ENCODE data around the gene CARD16. TPM values are rescaled to one million over a fixed set of nuclear protein-coding genes. Genes with fewer than 3 reads are reported as not detected.

Gene CARD16
- total and polyA plus RNA-seq, 9 of the 15 experiments (the other 6 are each of a cell fraction or from before 2014, with no cell fraction given): 0.31 TPM; not detected in 8

- POLR2A ChIA-PET: no interaction called here
- no peak for ATAC-seq
- H3K27ac ChIP-seq (ENCODE audit: extremely low read depth, low read depth, low read length): no peak overlapping the region
- H3K79me2 ChIP-seq (ENCODE audit: control insufficient read depth, insufficient read depth, low read length): no peaks in the 10 kb centered on the region
- CTCF ChIA-PET (ENCODE audit: low intra/inter-chr PET ratio): no interaction called here
- in situ Hi-C loops (cut with MboI) (no loop called here), intact Hi-C loops (cut with micrococcal nuclease) (no loop called here)
- no peaks in the 10 kb centered on the region for H3K4me1 ChIP-seq (replicated peaks in 1 of 2; ENCODE audit: control insufficient read depth in 2 of 2, insufficient read depth in 2 of 2, low read length in 2 of 2)
- H3K9me1 ChIP-seq (ENCODE audit: control insufficient read depth, insufficient read depth, low read length): no peaks in the 10 kb centered on the region
- no peaks in the 10 kb centered on the region for H3K36me3 ChIP-seq (ENCODE audit: control insufficient read depth, insufficient read depth, low read length)
- no peak for DNase-seq (ENCODE audit: extremely low read depth in 1 of 4, low spot score in 3 of 4)
- no peak overlapping the region for H3K4me2 ChIP-seq (ENCODE audit: insufficient read depth, low read length)
- H3K4me3 ChIP-seq: no peak overlapping the region
- no peak overlapping the region for H2AFZ ChIP-seq (ENCODE audit: low read depth, low read length)
- H3K9me3 ChIP-seq (replicated peaks; ENCODE audit: control insufficient read depth, insufficient read depth, low read depth, low read length): no peaks in the 10 kb centered on the region
- H3K9ac ChIP-seq (ENCODE audit: insufficient read depth in 1 of 2, low read depth in 2 of 2, low read length in 2 of 2): no peak overlapping the region
- BruUV-seq (replicated peaks): no TSS peak
- H3K27me3 ChIP-seq (ENCODE audit: control insufficient read depth in 2 of 2, insufficient read depth in 2 of 2, low read length in 2 of 2): no peaks in the 10 kb centered on the region
- no peak for FAIRE-seq
- WGBS (ENCODE audit: insufficient coverage, low coverage, missing lambda C conversion rate): 8% methylated on average over 2 of the region's 2 CpGs
- H4K20me1 ChIP-seq (replicated peaks; ENCODE audit: control insufficient read depth, insufficient read depth, low read length): no peaks in the 10 kb centered on the region
- TF ChIP-seq EP400 (IDR thresholded peaks at IDR 0.05) (no peak), MYC (IDR thresholded peaks at IDR 0.05; ENCODE audit: low read depth, low read length) (no peak), MYC (CRISPR knock-in tag; IDR thresholded peaks at IDR 0.05; ENCODE audit: borderline replicate concordance, low read depth) (no peak), ASH1L (IDR thresholded peaks at IDR 0.05; ENCODE audit: borderline replicate concordance, low read depth, partially characterized antibody) (no peak), KAT8 (IDR thresholded peaks at IDR 0.05; ENCODE audit: low read depth) (no peak), BRF1 (IDR thresholded peaks at IDR 0.05; ENCODE audit: borderline replicate concordance, extremely low read depth, insufficient read length) (no peak), IFI16 (CRISPR knock-in tag; IDR thresholded peaks at IDR 0.05) (no peak), PTRF (tag; IDR thresholded peaks at IDR 0.05) (no peak), ZNF551 (CRISPR knock-in tag; IDR thresholded peaks at IDR 0.05) (no peak), EGR1 (conservative IDR thresholded peaks at IDR 0.05) (no peak), NR3C1 (CRISPR knock-in tag; IDR thresholded peaks at IDR 0.05) (no peak), ARID3B (CRISPR knock-in tag; IDR thresholded peaks at IDR 0.05; ENCODE audit: borderline replicate concordance) (no peak), HDAC6 (IDR thresholded peaks at IDR 0.05; ENCODE audit: low read depth, low read length) (no peak), ZBTB7A (IDR thresholded peaks at IDR 0.05; ENCODE audit: borderline replicate concordance, control insufficient read depth, low read depth, low read length) (no peak), ATF2 (CRISPR knock-in tag; IDR thresholded peaks at IDR 0.05) (no peak), BRF2 (IDR thresholded peaks at IDR 0.05; ENCODE audit: borderline replicate concordance, insufficient read depth, insufficient read length) (no peak)
Measured at GRCh38 chr11:105040703-105041102, 4.4 kb downstream of the CARD16 start.
